ENCODE results near the gene ZNF710.
"Not testable (repeated sequence)": the region's sequence is repeated elsewhere in the genome, so short reads cannot be mapped to it uniquely, and the experiment has no call there.

ZNF710 gene

GRCh38 chr15:90001062-90001682, at the start of gene ZNF710:
ZNF710 (plus strand) TSS chr15:90001324; CDS start chr15:90067138, 65,814 bp downstream.
- DNase-seq, result peak; percentile 25 to 55

- DNase-seq, result no peak
These were observed 46.6 kb upstream of the ZNF710 start for GRCh38 chr15:89954541-89954940.

GRCh38 chr15:89955449-89955998, 45.6 kb upstream of the ZNF710 start:
- not testable (repeated sequence) for DNase-seq

- DNase-seq, result no peak
These were observed 42.9 kb upstream of the ZNF710 start for GRCh38 chr15:89958107-89958805.

- no peak for DNase-seq
These were observed 37.6 kb upstream of the ZNF710 start for GRCh38 chr15:89963301-89964231.

GRCh38 chr15:89964232-89964954, 36.7 kb upstream of the ZNF710 start:
- no peak for DNase-seq

- no peak for DNase-seq
These were observed 33.2 kb upstream of the ZNF710 start for GRCh38 chr15:89967881-89968280.

GRCh38 chr15:89971592-89971997, 29.5 kb upstream of the ZNF710 start:
- DNase-seq, result peak; percentile 33 to 55

GRCh38 chr15:89972085-89972484, 29.0 kb upstream of the ZNF710 start:
- DNase-seq, result no peak

GRCh38 chr15:89975482-89976245, 25.5 kb upstream of the ZNF710 start:
- no peak for DNase-seq

- no peak for DNase-seq
These were observed 24.9 kb upstream of the ZNF710 start for GRCh38 chr15:89976246-89976600.

- DNase-seq, result not testable (repeated sequence)
These were observed 23.3 kb upstream of the ZNF710 start for GRCh38 chr15:89977836-89978235.

- DNase-seq, result no peak
These were observed 22.2 kb upstream of the ZNF710 start for GRCh38 chr15:89978914-89979313.

GRCh38 chr15:89980896-89981295, 20.2 kb upstream of the ZNF710 start:
- no peak for DNase-seq

GRCh38 chr15:89982315-89983055, 18.6 kb upstream of the ZNF710 start:
- DNase-seq, result no peak

GRCh38 chr15:89984001-89984400, 17.1 kb upstream of the ZNF710 start:
- DNase-seq, result no peak

GRCh38 chr15:89984421-89985010, 16.6 kb upstream of the ZNF710 start:
- DNase-seq, result no peak

- no peak for DNase-seq
These were observed 16.0 kb upstream of the ZNF710 start for GRCh38 chr15:89985111-89985510.

- DNase-seq, result no peak
These were observed 9.8 kb upstream of the ZNF710 start for GRCh38 chr15:89991312-89991711.

- no peak for DNase-seq
These were observed 7.8 kb upstream of the ZNF710 start for GRCh38 chr15:89993349-89993748.

- DNase-seq, result no peak
These were observed 4.0 kb upstream of the ZNF710 start for GRCh38 chr15:89997079-89997478.

Data from NCI-H524 (cell line).